ENCODE data around the gene PSMD6. TPM values are rescaled to one million over a fixed set of nuclear protein-coding genes. Genes with fewer than 3 reads are reported as not detected.

Gene PSMD6
- total and polyA plus RNA-seq, 2 donors (not counting 1 experiment from before 2014, with no cell fraction given) = 79.1 to 89.0 TPM

GRCh38 chr3:63969876-63970275 lies 53.4 kb downstream of the PSMD6 start:
- no peak overlapping the region for H3K27ac ChIP-seq (ENCODE audit: insufficient read depth, low read length)
- H3K4me2 ChIP-seq (ENCODE audit: extremely low read depth, insufficient read depth, low read length) = no peak overlapping the region
- no peak for TF ChIP-seq CTCF (conservative IDR thresholded peaks at IDR 0.05 in 1 of 2, IDR thresholded peaks at IDR 0.05 in 1 of 2; ENCODE audit: low read depth in 1 of 2, low read length in 2 of 2)
- no peak for TF ChIP-seq EZH2 (IDR thresholded peaks at IDR 0.05; ENCODE audit: low read length, missing control alignments)
- no peaks in the 10 kb centered on the region for H3K36me3 ChIP-seq (ENCODE audit: control insufficient read depth, insufficient read depth, low read length)
- H3K9ac ChIP-seq (ENCODE audit: insufficient read depth, low read length) = no peak overlapping the region
- peaks cover 42% of the 10 kb centered on the region for H3K79me2 ChIP-seq (ENCODE audit: control insufficient read depth, insufficient read depth, low read length)
- H3K4me3 ChIP-seq (replicated peaks in 1 of 4; ENCODE audit: control extremely low read depth in 1 of 4, insufficient read depth in 1 of 4, low read depth in 3 of 4, low read length in 4 of 4) = no peak overlapping the region
- no peak overlapping the region for H2AFZ ChIP-seq (ENCODE audit: low read length)
- H3K27me3 ChIP-seq (ENCODE audit: control insufficient read depth, insufficient read depth, low read length) = no peaks in the 10 kb centered on the region
- H4K20me1 ChIP-seq (ENCODE audit: control insufficient read depth, extremely low read depth, insufficient read depth, low read length) = no peaks in the 10 kb centered on the region
- H3K4me1 ChIP-seq (ENCODE audit: control insufficient read depth, extremely low read depth, insufficient read depth, low read length) = peaks cover 38% of the 10 kb centered on the region
- no peak for DNase-seq (ENCODE audit: low read depth in 2 of 2)
- H3K9me3 ChIP-seq (ENCODE audit: control insufficient read depth, insufficient read depth, low read depth, low read length) = no peaks in the 10 kb centered on the region

- Histone ChIP-seq H2AFZ (ENCODE audit: low read length) (no peak overlapping the region), H3K4me2 (ENCODE audit: extremely low read depth, insufficient read depth, low read length) (peak overlapping the region; percentile 79), H4K20me1 (ENCODE audit: control insufficient read depth, extremely low read depth, insufficient read depth, low read length) (no peaks in the 10 kb centered on the region), H3K27ac (ENCODE audit: insufficient read depth, low read length) (peak overlapping the region; percentile 43), H3K27me3 (ENCODE audit: control insufficient read depth, insufficient read depth, low read length) (no peaks in the 10 kb centered on the region), H3K4me1 (ENCODE audit: control insufficient read depth, extremely low read depth, insufficient read depth, low read length) (peaks cover 38% of the 10 kb centered on the region), H3K9ac (ENCODE audit: insufficient read depth, low read length) (no peak overlapping the region), H3K36me3 (ENCODE audit: control insufficient read depth, insufficient read depth, low read length) (no peaks in the 10 kb centered on the region), H3K9me3 (ENCODE audit: control insufficient read depth, insufficient read depth, low read depth, low read length) (no peaks in the 10 kb centered on the region), H3K4me3 (replicated peaks in 1 of 4; ENCODE audit: control extremely low read depth in 1 of 4, insufficient read depth in 1 of 4, low read depth in 3 of 4, low read length in 4 of 4) (peak overlapping the region in 2 of 4 experiments; percentile 29 to 31), H3K79me2 (ENCODE audit: control insufficient read depth, insufficient read depth, low read length) (peaks cover 34% of the 10 kb centered on the region)
- TF ChIP-seq EZH2 (IDR thresholded peaks at IDR 0.05; ENCODE audit: low read length, missing control alignments) = no peak
- TF ChIP-seq CTCF (conservative IDR thresholded peaks at IDR 0.05 in 1 of 2, IDR thresholded peaks at IDR 0.05 in 1 of 2; ENCODE audit: low read depth in 1 of 2, low read length in 2 of 2) = no peak
- peak in 1 of 2 donors; percentile 63 for DNase-seq (ENCODE audit: low read depth in 2 of 2)
Observed at GRCh38 chr3:63968612-63969350, 54.5 kb downstream of the PSMD6 start.

GRCh38 chr3:63967675-63968611 lies 55.4 kb downstream of the PSMD6 start:
- H4K20me1 ChIP-seq (ENCODE audit: control insufficient read depth, extremely low read depth, insufficient read depth, low read length) = no peaks in the 10 kb centered on the region
- no peaks in the 10 kb centered on the region for H3K9me3 ChIP-seq (ENCODE audit: control insufficient read depth, insufficient read depth, low read depth, low read length)
- no peaks in the 10 kb centered on the region for H3K36me3 ChIP-seq (ENCODE audit: control insufficient read depth, insufficient read depth, low read length)
- peak overlapping the region; percentile 43 for H3K27ac ChIP-seq (ENCODE audit: insufficient read depth, low read length)
- peak; percentile 81 to 82 for DNase-seq (ENCODE audit: low read depth in 2 of 2)
- TF ChIP-seq CTCF (conservative IDR thresholded peaks at IDR 0.05 in 1 of 2, IDR thresholded peaks at IDR 0.05 in 1 of 2; ENCODE audit: low read depth in 1 of 2, low read length in 2 of 2) (no peak), EZH2 (IDR thresholded peaks at IDR 0.05; ENCODE audit: low read length, missing control alignments) (no peak)
- peaks cover 27% of the 10 kb centered on the region for H3K79me2 ChIP-seq (ENCODE audit: control insufficient read depth, insufficient read depth, low read length)
- H3K4me3 ChIP-seq (replicated peaks in 1 of 4; ENCODE audit: control extremely low read depth in 1 of 4, insufficient read depth in 1 of 4, low read depth in 3 of 4, low read length in 4 of 4) = peak overlapping the region; percentile 14 to 31 (median 23)
- no peaks in the 10 kb centered on the region for H3K27me3 ChIP-seq (ENCODE audit: control insufficient read depth, insufficient read depth, low read length)
- peak overlapping the region; percentile 79 for H3K4me2 ChIP-seq (ENCODE audit: extremely low read depth, insufficient read depth, low read length)
- H3K4me1 ChIP-seq (ENCODE audit: control insufficient read depth, extremely low read depth, insufficient read depth, low read length) = peaks cover 36% of the 10 kb centered on the region
- H2AFZ ChIP-seq (ENCODE audit: low read length) = no peak overlapping the region
- H3K9ac ChIP-seq (ENCODE audit: insufficient read depth, low read length) = no peak overlapping the region
